Effector memory CD8-positive, alpha-beta T cell (primary cell): Measurements from ENCODE around the gene CCDC169.
A peak's percentile ranks its signal among the peaks of the same experiment; 100 is the strongest.

Experiments
- ATAC-seq: fragments of 150-1000 bp; cut with Tn5 transposase; replicated peaks from 2 replicates; pipeline ENCODE4 v1.10.0; 2021; ENCODE audit warnings: mild to moderate bottlenecking, moderate library complexity
- DNase-seq, 3 experiments: peaks; one replicate each; pipeline ENCODE4 v3.0.0; 2021
- H3K27ac Mint-ChIP-seq, 2 donors: one replicate each; pipeline ENCODE4 v1.8.0; 2022; ENCODE audit warnings: mild to moderate bottlenecking in 2 of 2, mixed read lengths in 2 of 2, moderate library complexity in 2 of 2
- H3K27me3 Mint-ChIP-seq, 2 donors: one replicate each; pipeline ENCODE4 v1.8.0; 2022; ENCODE audit warnings: mixed read lengths in 2 of 2
- H3K36me3 Mint-ChIP-seq: one replicate; pipeline ENCODE4 v1.8.0; 2022; ENCODE audit warnings: mild to moderate bottlenecking, moderate library complexity, mixed read lengths; ENCODE audit not compliant: insufficient read depth
- H3K4me1 Mint-ChIP-seq, 2 donors: one replicate each; pipeline ENCODE4 v1.8.0; 2022; ENCODE audit warnings: low read depth in 2 of 2, mixed read lengths in 2 of 2
- H3K4me3 Mint-ChIP-seq, 2 donors: one replicate each; pipeline ENCODE4 v1.8.0; 2022; ENCODE audit warnings: mild to moderate bottlenecking in 2 of 2, mixed read lengths in 2 of 2, moderate library complexity in 2 of 2
- H3K9me3 Mint-ChIP-seq, 2 donors: one replicate each; pipeline ENCODE4 v1.8.0; 2022; ENCODE audit warnings: mixed read lengths in 2 of 2

Gene CCDC169

DNA sequence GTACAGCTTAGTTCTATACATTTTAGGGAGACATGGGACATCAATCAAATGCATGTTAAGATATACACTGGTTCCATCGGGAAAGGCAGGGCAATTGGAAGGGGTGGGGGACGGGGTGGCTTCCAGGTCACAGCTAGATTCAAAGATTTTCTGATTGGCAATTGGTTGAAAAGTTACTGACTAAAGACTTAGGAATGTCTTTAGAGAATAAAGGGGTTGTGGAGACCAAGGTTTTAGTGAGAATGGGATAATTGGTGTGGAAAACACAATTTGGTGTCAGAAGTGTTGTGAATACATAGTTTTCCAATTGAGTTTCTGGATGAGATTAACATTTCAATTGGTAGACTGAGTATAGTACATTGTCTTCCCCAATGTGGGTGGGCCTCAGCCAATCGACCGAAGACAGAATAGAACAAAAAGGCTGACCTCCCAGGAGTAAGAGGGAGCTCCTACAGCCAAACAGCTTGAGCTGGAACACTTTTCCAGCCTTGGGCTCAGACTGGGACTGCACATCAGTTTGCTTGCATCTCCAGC lies 988 bp upstream of the CCDC169 start:
- Mint-ChIP-seq H3K27ac (no peak overlapping the region), H3K27me3 (peaks cover 21 to 25% of the 10 kb centered on the region in 2 donors), H3K4me1 (no peaks in the 10 kb centered on the region)

DNA sequence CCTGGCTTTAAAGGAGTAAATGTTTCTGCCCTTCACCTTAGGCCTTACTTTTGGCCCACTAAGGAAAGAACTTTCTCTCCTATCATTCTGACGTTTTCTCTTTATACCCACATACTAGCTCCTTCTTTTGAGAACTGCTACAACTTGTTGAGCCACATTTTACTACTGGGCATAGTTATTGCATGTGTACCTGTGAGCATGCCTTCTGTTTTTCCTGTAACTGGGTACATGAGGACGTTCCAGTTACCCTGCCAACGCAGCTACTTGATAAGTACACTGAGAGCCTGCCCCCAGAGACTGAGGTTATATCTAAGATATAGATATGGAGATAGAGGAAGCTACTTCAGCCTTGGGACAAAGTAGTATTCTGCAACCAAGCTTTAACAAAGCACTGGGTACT lies 3.5 kb downstream of the CCDC169 start:
- no peak for ATAC-seq
- peaks cover 0 to 5% of the 10 kb centered on the region in 2 donors for H3K9me3 Mint-ChIP-seq
- H3K4me3 Mint-ChIP-seq: no peak overlapping the region
- H3K27ac Mint-ChIP-seq: no peak overlapping the region
- no peak for DNase-seq
- H3K36me3 Mint-ChIP-seq: peaks cover 3% of the 10 kb centered on the region
- peaks cover 21 to 25% of the 10 kb centered on the region in 2 donors for H3K27me3 Mint-ChIP-seq
- H3K4me1 Mint-ChIP-seq: no peaks in the 10 kb centered on the region

More for the DNA sequence above, 988 bp upstream of the CCDC169 start:
- no peak for ATAC-seq
- no peak for DNase-seq
- Mint-ChIP-seq H3K9me3 (peaks cover 5 to 9% of the 10 kb centered on the region in 2 donors), H3K4me3 (peak overlapping the region in 1 of 2 donors; percentile 75), H3K36me3 (peaks cover 3% of the 10 kb centered on the region)

DNA sequence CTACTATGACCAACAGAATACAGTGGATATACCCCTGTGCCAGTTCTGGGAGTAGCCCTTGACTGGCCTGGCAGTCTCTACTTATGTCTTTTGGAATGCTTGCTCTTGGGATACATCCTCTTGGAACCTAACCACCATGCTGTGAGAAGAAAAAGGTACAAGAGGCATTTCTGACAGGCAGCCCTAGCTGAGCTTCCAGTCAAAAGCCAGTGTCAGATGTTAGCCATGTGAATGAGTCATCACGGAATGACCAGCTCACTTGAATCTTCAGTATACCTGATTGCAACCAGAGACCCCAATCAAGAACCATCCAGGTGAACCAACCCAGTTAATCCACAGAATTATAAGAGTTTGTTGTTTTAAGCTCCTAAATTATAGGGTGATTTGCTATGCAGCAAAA lies 4.1 kb downstream of the CCDC169 start:
- peaks cover 3% of the 10 kb centered on the region for H3K36me3 Mint-ChIP-seq
- no peak for ATAC-seq
- no peak for DNase-seq
- no peaks in the 10 kb centered on the region for H3K4me1 Mint-ChIP-seq
- no peak overlapping the region for H3K27ac Mint-ChIP-seq
- no peak overlapping the region for H3K4me3 Mint-ChIP-seq
- H3K27me3 Mint-ChIP-seq: peaks cover 17 to 21% of the 10 kb centered on the region in 2 donors
- peaks cover 0 to 5% of the 10 kb centered on the region in 2 donors for H3K9me3 Mint-ChIP-seq

DNA sequence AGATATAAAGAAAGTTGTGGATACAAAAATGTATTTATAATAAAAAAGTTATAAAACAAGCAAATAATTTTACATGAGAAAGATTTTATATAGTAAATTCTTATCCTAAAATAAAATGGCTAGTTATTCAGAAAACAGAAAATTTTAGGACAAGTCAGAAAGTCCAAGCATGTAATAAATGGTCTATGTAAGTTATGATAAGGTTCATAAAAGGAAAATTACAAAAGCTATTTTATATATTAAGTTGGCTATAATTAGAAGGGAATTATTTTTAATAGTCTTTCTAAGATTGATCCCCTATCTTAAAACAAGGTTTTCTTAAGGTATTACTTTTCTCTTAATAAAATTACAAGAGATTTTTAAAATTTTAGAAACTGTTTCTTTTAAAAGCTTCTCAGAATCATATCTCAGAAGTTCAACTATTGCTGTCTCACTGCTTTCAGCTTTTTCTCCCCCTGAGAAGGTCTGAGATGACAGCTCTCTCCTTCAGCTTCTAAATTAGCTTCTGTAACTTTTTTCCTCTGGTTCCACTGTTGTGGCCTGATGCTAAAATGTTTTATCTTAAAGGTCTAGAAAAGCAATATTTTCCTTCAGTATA lies 8.7 kb downstream of the CCDC169 start:
- H3K27ac Mint-ChIP-seq: no peak overlapping the region
- H3K9me3 Mint-ChIP-seq: peaks cover 0 to 10% of the 10 kb centered on the region in 2 donors
- no peak overlapping the region for H3K4me3 Mint-ChIP-seq
- no peaks in the 10 kb centered on the region for H3K27me3 Mint-ChIP-seq
- H3K36me3 Mint-ChIP-seq: peaks cover 3% of the 10 kb centered on the region
- H3K4me1 Mint-ChIP-seq: no peaks in the 10 kb centered on the region
- no peak for ATAC-seq
- no peak for DNase-seq

DNA sequence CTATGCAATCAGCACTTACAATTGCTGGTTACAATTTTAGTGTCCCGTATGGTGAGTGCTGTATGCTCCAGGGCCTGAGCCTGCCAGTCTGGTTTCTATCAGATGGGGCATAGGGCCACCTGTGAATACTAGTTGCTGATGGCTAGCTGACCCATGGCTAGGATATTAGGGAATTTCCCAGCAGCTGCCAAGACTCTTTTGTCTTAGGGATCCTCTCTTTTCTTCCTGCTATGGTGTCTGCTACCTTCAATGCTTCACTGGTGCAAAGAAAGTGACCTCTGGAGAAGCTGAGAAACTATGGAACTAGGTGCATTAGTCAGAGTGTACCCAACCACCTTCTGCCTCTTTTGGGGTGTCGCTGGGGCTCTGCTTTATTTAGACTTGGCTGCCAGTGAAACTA lies 11.6 kb downstream of the CCDC169 start:
- Mint-ChIP-seq H3K9me3 (peaks cover 0 to 8% of the 10 kb centered on the region in 2 donors), H3K4me3 (no peak overlapping the region), H3K27me3 (no peaks in the 10 kb centered on the region), H3K27ac (no peak overlapping the region), H3K36me3 (no peaks in the 10 kb centered on the region), H3K4me1 (no peaks in the 10 kb centered on the region)
- ATAC-seq: no peak
- DNase-seq: no peak

DNA sequence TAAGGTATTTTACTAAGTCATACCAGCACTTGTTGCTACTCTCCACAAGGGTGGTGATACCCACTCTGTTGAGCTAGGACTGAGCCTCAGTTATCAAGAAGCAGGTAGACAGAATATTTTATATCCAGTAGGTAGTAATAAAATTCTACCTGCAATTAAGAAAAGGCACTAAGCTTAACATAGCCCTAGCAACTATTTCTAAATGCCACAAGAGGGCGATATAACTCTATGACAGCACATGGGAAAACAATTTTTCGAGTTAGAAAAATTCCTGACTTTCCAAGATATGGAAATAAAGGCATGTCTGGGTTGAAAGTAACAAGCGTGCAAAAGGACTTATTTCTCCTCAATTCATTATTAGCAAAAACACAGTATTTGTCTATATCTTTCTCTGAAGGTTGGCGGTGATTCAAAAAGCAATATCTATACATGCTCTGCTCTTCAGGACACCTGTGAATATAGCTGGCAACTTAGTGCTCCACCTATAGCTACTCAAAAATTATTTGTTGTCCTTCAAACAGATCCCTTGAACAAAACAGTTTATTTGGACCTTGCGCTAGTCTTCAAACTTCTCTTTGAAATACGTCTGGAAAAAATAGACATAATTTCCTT lies 14.7 kb downstream of the CCDC169 start:
- Mint-ChIP-seq H3K4me3 (no peak overlapping the region), H3K4me1 (no peaks in the 10 kb centered on the region), H3K36me3 (no peaks in the 10 kb centered on the region), H3K27me3 (no peaks in the 10 kb centered on the region), H3K27ac (no peak overlapping the region), H3K9me3 (peaks cover 0 to 7% of the 10 kb centered on the region in 2 donors)
- no peak for ATAC-seq
- DNase-seq: no peak

DNA sequence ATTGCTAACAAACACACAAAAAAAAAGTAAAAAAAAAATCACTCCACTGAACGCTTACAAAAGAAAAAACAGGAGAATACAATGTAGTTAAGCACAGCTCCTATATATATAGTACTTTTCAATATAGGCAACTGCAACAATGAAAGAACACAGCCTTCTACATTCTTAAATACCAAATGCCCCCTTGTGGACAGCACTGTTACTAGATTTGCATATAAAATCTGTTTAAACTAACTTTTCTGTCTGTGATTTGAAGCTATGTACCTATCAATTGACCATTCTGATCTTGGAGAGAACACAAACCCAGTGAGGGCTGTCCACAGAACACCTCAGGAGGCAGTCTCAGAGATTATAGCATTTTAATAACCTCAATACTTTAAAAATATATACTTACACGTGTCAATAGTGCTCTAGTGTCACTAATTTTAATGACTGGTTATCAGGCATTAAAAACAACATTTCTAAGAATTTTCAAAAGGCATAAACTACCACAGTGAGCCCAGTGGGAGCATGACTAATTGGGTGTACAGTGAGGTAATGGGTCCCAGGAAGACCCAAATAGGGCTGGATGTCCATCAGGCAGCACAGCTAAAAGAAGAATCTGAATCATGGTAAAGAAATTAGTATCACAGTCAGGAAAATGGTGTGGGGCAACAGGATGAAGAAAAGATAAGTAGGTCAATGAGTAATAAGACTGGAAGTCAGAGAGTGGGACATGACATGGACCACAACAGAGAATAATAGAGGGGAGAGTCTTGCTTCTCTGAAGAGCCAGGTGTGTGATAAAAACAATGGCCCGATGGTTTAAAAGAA lies 22.2 kb downstream of the CCDC169 start:
- no peaks in the 10 kb centered on the region for H3K27me3 Mint-ChIP-seq
- H3K9me3 Mint-ChIP-seq: peaks cover 0 to 3% of the 10 kb centered on the region in 2 donors
- no peak overlapping the region for H3K4me3 Mint-ChIP-seq
- no peak for DNase-seq
- H3K27ac Mint-ChIP-seq: no peak overlapping the region
- H3K4me1 Mint-ChIP-seq: no peaks in the 10 kb centered on the region
- no peaks in the 10 kb centered on the region for H3K36me3 Mint-ChIP-seq
- no peak for ATAC-seq

DNA sequence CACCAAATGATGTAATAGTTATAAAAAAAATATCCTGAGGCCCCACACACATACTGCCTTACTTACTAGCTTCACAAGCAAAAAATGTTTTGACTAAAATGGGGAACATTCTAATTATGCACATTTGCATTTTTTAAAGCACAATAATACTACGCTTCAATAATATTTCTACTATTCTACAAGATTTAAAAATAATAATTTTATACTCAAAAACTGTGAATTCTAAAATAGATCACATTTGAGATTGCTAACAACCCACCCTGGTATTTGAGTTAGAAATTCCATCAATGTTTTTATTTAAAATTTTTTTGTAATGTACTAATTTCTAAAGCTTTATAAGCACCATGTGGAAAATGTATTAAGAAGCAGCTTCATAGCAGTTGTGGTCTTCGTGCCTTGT lies 24.2 kb downstream of the CCDC169 start:
- no peaks in the 10 kb centered on the region for H3K36me3 Mint-ChIP-seq
- peaks cover 3% of the 10 kb centered on the region in 2 donors for H3K9me3 Mint-ChIP-seq
- no peak overlapping the region for H3K4me3 Mint-ChIP-seq

DNA sequence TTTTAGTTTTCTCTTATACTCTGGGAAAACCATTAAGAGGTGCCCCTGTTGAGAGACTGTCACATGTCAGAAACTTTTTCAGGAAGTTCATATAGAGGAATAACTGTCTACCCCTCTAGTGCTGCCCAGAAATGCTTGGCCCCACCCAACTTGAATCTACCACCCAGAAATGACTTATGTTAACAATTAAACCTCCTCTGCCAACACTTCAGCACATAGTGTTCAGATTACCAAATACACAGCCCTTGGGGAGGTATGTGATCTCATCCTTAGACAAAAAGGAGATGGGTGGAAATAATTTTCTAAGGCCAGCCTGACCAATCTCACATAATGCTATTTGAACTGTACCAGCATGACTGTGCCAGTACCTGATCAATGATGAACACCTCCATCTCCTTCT lies 35.6 kb downstream of the CCDC169 start:
- ATAC-seq: no peak
- DNase-seq: no peak
- Mint-ChIP-seq H3K27me3 (no peaks in the 10 kb centered on the region), H3K27ac (no peak overlapping the region), H3K9me3 (peaks cover 0 to 11% of the 10 kb centered on the region in 2 donors), H3K36me3 (no peaks in the 10 kb centered on the region), H3K4me3 (no peak overlapping the region), H3K4me1 (no peaks in the 10 kb centered on the region)

More for the DNA sequence above, 24.2 kb downstream of the CCDC169 start:
- no peak overlapping the region for H3K27ac Mint-ChIP-seq
- H3K27me3 Mint-ChIP-seq: no peaks in the 10 kb centered on the region
- H3K4me1 Mint-ChIP-seq: no peaks in the 10 kb centered on the region
- DNase-seq: no peak
- ATAC-seq: no peak

DNA sequence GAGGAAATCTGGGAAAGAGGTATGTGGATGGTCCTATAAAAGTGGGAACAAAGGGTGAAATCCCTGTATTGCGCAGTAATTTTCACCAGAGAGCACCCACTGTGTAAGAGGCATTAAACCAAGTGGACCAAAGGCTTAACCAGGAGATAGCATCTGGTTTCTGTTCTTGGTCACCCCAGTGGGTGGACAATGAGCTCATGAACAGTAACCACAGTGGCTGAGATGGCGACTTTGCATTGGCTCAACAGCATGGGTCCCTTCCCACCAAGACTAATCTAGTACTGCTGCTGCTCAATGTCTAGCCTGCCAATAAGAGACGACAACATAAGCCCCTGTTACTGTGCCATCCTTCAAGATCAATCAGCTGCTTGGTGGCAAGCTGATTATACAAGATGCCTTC lies 36.6 kb downstream of the CCDC169 start:
- no peak for ATAC-seq
- no peaks in the 10 kb centered on the region for H3K36me3 Mint-ChIP-seq
- no peak overlapping the region for H3K4me3 Mint-ChIP-seq
- H3K9me3 Mint-ChIP-seq: peaks cover 3 to 11% of the 10 kb centered on the region in 2 donors
- DNase-seq: no peak
- H3K27ac Mint-ChIP-seq: no peak overlapping the region
- no peaks in the 10 kb centered on the region for H3K4me1 Mint-ChIP-seq
- peaks cover 0 to under 1% of the 10 kb centered on the region in 2 donors for H3K27me3 Mint-ChIP-seq

DNA sequence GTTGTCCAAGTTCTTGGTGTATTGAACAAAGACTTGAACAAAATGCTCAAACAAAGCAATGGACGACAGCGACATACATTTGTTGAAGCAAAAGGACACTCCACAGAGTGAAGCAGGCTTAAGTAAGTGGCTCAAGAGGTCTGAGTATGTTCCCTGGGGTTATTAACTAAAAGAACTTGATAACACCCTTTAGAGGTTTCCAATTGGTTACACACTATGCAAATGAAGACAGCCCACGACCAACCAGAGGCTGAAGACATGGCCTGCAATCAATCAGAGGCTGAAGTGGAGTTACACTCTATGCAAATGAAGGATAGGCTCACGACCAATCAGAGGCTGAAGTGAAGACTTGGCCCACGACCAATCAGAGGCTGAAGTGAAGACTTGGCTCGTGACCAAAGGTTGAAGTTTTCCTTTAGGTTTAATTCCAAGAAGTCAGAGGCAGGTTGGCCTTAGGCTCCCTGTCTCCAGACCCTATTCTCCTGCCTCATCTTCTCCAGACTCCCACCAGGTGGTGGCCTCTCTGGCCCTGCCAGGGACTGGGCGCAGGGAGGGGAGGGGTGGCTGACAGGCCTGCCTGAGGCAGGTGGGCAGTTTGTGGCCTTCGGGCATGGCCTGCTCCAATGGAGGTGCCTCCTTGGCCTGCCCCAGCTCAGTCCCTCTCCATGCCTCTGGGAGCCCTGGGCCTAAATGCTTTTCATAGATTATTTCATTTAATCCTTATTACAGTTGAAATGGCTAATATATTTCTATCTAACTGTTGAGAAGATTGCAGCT lies 38.1 kb downstream of the CCDC169 start:
- Mint-ChIP-seq H3K4me1 (no peaks in the 10 kb centered on the region), H3K36me3 (no peaks in the 10 kb centered on the region), H3K9me3 (peaks cover 7 to 16% of the 10 kb centered on the region in 2 donors), H3K27ac (no peak overlapping the region), H3K27me3 (peaks cover 0 to 6% of the 10 kb centered on the region in 2 donors), H3K4me3 (no peak overlapping the region)
- ATAC-seq (no peak), DNase-seq (no peak)

DNA sequence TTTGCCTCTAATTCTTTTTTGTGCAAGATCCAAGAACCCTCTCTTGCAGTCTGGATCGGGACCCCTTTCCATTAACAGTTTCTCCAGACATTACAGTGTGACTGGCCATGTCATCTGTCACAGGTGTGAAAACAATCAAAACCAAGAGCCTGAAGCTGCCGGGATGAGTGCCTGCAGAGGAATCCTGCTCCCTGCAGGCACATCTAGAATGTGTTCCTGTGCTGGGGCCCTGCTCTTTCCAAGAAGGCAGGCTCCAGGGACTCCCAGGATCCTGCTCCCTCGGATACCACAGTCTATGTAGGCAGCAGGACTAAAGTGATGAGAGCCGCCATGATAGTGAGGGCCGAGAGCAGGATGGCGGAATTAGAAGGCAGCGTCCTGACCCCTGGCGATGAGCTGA lies 38.8 kb downstream of the CCDC169 start:
- DNase-seq: no peak
- H3K9me3 Mint-ChIP-seq: peaks cover 7 to 16% of the 10 kb centered on the region in 2 donors
- H3K36me3 Mint-ChIP-seq: no peaks in the 10 kb centered on the region
- peaks cover 0 to 6% of the 10 kb centered on the region in 2 donors for H3K27me3 Mint-ChIP-seq
- H3K27ac Mint-ChIP-seq: no peak overlapping the region
- H3K4me3 Mint-ChIP-seq: no peak overlapping the region
- no peaks in the 10 kb centered on the region for H3K4me1 Mint-ChIP-seq
- ATAC-seq: no peak

DNA sequence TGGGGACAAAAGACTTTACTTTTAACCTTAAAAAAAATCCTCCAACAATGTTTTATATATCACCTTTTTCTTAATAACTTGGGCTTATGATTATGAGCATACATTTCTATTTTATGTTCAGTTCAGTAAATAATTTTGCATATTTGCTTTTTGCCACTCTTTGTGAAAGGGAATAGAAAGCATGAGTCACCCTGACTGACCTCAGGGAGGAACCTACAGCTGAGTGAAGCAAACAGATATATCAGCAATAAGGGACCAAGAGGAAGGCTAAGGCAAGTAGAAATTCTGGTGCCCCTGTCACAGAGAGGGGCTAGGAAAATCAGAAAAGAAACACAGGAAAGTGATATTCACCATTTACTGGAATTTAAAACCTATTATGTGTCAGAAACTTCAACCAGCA lies 46.1 kb downstream of the CCDC169 start:
- ATAC-seq (no peak), DNase-seq (no peak)
- Mint-ChIP-seq H3K27me3 (peaks cover 0 to 6% of the 10 kb centered on the region in 2 donors), H3K4me1 (no peaks in the 10 kb centered on the region), H3K36me3 (no peaks in the 10 kb centered on the region), H3K27ac (no peak overlapping the region), H3K9me3 (peaks cover 7% of the 10 kb centered on the region in 2 donors), H3K4me3 (no peak overlapping the region)
